ENCODE data around the gene OGDHL.
"Not testable (repeated sequence)": the region's sequence is repeated elsewhere in the genome, so short reads cannot be mapped to it uniquely, and the experiment has no call there.

OGDHL gene

DNA sequence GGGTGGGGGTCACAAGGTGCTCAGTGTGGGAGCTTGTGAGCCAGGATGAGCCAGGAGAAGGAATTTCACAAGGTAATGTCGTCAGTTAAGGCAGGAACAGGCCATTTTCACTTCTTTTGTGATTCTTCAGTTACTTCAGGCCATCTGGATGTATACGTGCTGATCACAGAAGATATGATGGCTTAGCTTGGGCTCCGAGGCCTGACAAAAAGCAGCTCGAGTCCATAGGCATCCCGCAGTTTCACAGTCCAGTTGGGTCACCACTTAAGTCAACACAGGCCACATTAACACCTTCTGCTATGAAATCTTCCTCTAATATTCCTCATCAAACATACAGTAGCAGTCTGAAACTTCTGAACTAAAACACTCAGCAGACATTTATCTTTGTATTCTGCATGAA is 10.8 kb upstream of the OGDHL start:
- not testable (repeated sequence) for H3K4me3 ChIP-seq (ENCODE audit: low read length in 2 of 2); H3K9ac ChIP-seq (ENCODE audit: low read depth in 1 of 2, low read length in 2 of 2); H3K27me3 ChIP-seq (ENCODE audit: control insufficient read depth in 2 of 2, insufficient read depth in 2 of 2, low read length in 2 of 2); H3K36me3 ChIP-seq (ENCODE audit: control insufficient read depth in 2 of 2, insufficient read depth in 2 of 2, low read length in 2 of 2); H3K4me1 ChIP-seq (ENCODE audit: control insufficient read depth in 2 of 2, insufficient read depth in 2 of 2, low read length in 2 of 2); H3K27ac ChIP-seq (ENCODE audit: low read depth in 2 of 2, low read length in 2 of 2); H3K9me3 ChIP-seq (ENCODE audit: control insufficient read depth in 2 of 2, low read length in 2 of 2)

DNA sequence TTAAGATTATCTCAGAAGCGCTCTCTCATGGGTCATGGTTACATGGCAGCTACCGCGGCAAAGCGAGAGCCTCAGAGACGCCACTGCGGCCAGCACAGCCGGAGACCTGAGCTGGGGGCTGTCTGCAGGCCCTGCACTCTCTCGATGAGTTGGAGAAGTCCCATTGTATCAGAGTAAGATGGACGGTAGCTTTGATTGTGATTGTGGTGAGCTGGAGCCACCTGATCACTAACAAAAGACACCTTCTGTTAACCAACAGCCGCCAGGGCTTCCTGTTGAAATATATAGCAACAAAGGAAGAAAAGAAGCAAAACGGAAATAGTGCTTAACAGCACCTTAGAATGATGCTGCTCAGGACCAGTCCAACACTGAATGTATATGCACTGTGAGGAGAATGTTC is 8.9 kb upstream of the OGDHL start:
- not testable (repeated sequence) for H3K36me3 ChIP-seq (ENCODE audit: control insufficient read depth in 2 of 2, insufficient read depth in 2 of 2, low read length in 2 of 2); H3K27me3 ChIP-seq (ENCODE audit: control insufficient read depth in 2 of 2, insufficient read depth in 2 of 2, low read length in 2 of 2); H3K4me3 ChIP-seq (ENCODE audit: low read length in 2 of 2); H3K9me3 ChIP-seq (ENCODE audit: control insufficient read depth in 2 of 2, low read length in 2 of 2); H3K4me1 ChIP-seq (ENCODE audit: control insufficient read depth in 2 of 2, insufficient read depth in 2 of 2, low read length in 2 of 2); H3K27ac ChIP-seq (ENCODE audit: low read depth in 2 of 2, low read length in 2 of 2); H3K9ac ChIP-seq (ENCODE audit: low read depth in 1 of 2, low read length in 2 of 2)

DNA sequence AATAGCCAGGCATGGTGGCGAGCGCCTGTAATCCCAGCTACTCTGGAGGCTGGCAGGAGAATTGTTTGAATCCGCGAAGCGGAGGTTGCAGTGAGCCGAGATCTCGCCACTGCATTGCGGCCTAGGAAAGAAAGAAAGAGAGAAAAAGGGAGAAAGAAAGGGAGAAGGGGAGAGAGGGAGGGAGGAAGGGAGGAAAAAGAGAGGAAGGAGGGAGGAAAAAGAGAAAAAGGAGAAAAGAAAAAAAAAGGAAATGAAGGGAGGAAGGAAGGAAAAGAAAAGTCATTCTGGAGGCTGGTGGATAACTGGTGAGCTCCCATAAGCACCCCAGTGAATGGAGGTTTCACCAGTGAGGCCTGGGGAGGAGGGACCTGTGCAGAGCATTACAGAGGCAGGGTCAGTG is 7.6 kb upstream of the OGDHL start:
- Histone ChIP-seq H3K27ac (ENCODE audit: low read depth in 2 of 2, low read length in 2 of 2) (no peak overlapping the region), H3K4me1 (ENCODE audit: control insufficient read depth in 2 of 2, insufficient read depth in 2 of 2, low read length in 2 of 2) (no peaks in the 10 kb centered on the region), H3K36me3 (ENCODE audit: control insufficient read depth in 2 of 2, insufficient read depth in 2 of 2, low read length in 2 of 2) (no peaks in the 10 kb centered on the region), H3K4me3 (ENCODE audit: low read length in 2 of 2) (no peak overlapping the region), H3K27me3 (ENCODE audit: control insufficient read depth in 2 of 2, insufficient read depth in 2 of 2, low read length in 2 of 2) (peaks cover 0 to 4% of the 10 kb centered on the region in 2 donors), H3K9me3 (ENCODE audit: control insufficient read depth in 2 of 2, low read length in 2 of 2) (no peaks in the 10 kb centered on the region), H3K9ac (ENCODE audit: low read depth in 1 of 2, low read length in 2 of 2) (no peak overlapping the region)

DNA sequence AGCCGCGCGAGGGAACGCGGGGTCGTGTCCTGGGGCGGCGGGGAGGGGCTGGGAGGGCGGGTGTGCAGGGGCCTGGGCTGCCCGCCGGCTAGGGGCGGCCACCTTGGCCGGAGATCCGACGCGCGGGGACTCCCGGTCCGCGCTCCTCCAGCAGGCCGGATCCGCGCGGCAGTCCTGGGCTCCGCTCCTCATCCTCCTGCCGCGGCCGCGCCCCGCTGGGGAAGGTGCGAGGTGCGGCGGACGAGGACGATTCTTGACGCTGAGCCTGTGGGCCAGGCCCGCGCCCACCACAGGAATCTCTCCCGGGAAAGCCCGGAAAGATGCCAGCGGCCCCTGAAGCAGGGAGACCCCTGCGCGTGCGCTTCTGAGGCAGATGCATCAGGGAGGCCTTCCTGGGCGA is 6.6 kb upstream of the OGDHL start:
- no peak overlapping the region for H3K9ac ChIP-seq (ENCODE audit: low read depth in 1 of 2, low read length in 2 of 2)

DNA sequence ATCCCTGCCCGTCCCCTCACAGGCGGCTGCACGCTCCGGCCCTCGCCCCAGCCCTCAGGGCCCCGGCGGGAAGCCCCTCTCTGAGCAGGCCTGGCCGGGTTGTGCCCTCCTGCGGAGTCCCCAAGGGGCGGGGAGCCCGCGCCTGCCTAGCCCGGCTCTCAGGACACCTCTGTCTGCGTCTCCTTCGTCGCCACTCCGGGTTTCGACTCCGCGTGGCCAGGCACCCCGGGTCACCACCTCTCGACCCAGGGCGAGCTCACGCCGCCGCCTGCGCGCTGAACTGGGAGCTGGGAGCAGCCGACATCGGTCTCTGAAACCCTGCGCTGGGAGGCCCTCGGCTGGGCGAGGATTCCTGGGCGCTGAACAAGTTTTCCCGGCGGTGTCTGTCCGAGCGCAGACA is 6.2 kb upstream of the OGDHL start:
- Histone ChIP-seq H3K4me3 (ENCODE audit: low read length in 2 of 2) (no peak overlapping the region), H3K27me3 (ENCODE audit: control insufficient read depth in 2 of 2, insufficient read depth in 2 of 2, low read length in 2 of 2) (peaks cover 0 to 4% of the 10 kb centered on the region in 2 donors), H3K4me1 (ENCODE audit: control insufficient read depth in 2 of 2, insufficient read depth in 2 of 2, low read length in 2 of 2) (no peaks in the 10 kb centered on the region), H3K9me3 (ENCODE audit: control insufficient read depth in 2 of 2, low read length in 2 of 2) (no peaks in the 10 kb centered on the region), H3K9ac (ENCODE audit: low read depth in 1 of 2, low read length in 2 of 2) (no peak overlapping the region), H3K27ac (ENCODE audit: low read depth in 2 of 2, low read length in 2 of 2) (no peak overlapping the region), H3K36me3 (ENCODE audit: control insufficient read depth in 2 of 2, insufficient read depth in 2 of 2, low read length in 2 of 2) (no peaks in the 10 kb centered on the region)

More for the DNA sequence above, 6.6 kb upstream of the OGDHL start:
- Histone ChIP-seq H3K4me3 (ENCODE audit: low read length in 2 of 2) (no peak overlapping the region), H3K4me1 (ENCODE audit: control insufficient read depth in 2 of 2, insufficient read depth in 2 of 2, low read length in 2 of 2) (no peaks in the 10 kb centered on the region), H3K9me3 (ENCODE audit: control insufficient read depth in 2 of 2, low read length in 2 of 2) (no peaks in the 10 kb centered on the region), H3K27ac (ENCODE audit: low read depth in 2 of 2, low read length in 2 of 2) (no peak overlapping the region), H3K36me3 (ENCODE audit: control insufficient read depth in 2 of 2, insufficient read depth in 2 of 2, low read length in 2 of 2) (no peaks in the 10 kb centered on the region), H3K27me3 (ENCODE audit: control insufficient read depth in 2 of 2, insufficient read depth in 2 of 2, low read length in 2 of 2) (peaks cover 0 to 4% of the 10 kb centered on the region in 2 donors)

DNA sequence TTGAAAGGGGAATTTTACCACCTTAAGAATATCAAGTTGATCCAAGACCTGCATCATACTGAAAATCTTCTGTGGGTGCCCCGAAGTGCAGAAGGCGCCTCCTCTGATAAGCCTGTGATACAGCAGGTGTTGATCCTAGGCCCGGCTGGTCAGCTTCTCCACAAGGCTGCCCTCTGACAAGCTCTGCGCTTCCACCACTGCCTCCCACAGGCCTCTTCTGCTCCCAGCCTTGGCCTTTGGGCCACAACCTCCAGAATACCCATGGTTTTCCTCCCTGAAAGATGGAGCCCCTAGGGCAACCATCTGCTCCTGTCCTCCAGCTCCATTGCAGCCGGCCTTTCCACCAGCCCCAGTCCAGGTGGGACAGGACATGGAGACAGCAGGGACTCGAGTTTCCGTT is 5.6 kb upstream of the OGDHL start:
- Histone ChIP-seq H3K27me3 (ENCODE audit: control insufficient read depth in 2 of 2, insufficient read depth in 2 of 2, low read length in 2 of 2) (peaks cover 0 to 6% of the 10 kb centered on the region in 2 donors), H3K9me3 (ENCODE audit: control insufficient read depth in 2 of 2, low read length in 2 of 2) (no peaks in the 10 kb centered on the region), H3K9ac (ENCODE audit: low read depth in 1 of 2, low read length in 2 of 2) (no peak overlapping the region), H3K27ac (ENCODE audit: low read depth in 2 of 2, low read length in 2 of 2) (no peak overlapping the region), H3K36me3 (ENCODE audit: control insufficient read depth in 2 of 2, insufficient read depth in 2 of 2, low read length in 2 of 2) (no peaks in the 10 kb centered on the region), H3K4me1 (ENCODE audit: control insufficient read depth in 2 of 2, insufficient read depth in 2 of 2, low read length in 2 of 2) (no peaks in the 10 kb centered on the region), H3K4me3 (ENCODE audit: low read length in 2 of 2) (no peak overlapping the region)

DNA sequence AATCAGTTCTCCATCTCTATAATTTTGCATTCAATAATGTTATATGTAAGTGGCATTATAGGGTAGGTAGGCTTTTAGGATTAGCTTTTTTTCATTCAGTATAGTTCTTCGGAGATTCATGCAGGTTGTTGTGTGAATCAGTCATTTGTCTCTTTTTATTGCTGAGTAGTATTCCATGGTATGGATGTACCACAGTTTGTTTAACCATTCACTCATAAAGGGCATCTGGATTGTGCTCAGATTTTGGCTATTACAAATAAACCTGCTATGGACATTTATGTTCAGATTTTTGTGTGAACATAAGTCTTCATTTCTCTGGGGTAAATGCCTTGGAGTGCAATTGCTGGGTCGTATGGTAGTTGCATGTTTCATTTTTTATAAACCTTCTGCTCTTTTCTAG is 4.4 kb upstream of the OGDHL start:
- Histone ChIP-seq H3K27me3 (ENCODE audit: control insufficient read depth in 2 of 2, insufficient read depth in 2 of 2, low read length in 2 of 2) (peaks cover 0 to 8% of the 10 kb centered on the region in 2 donors), H3K27ac (ENCODE audit: low read depth in 2 of 2, low read length in 2 of 2) (no peak overlapping the region), H3K4me1 (ENCODE audit: control insufficient read depth in 2 of 2, insufficient read depth in 2 of 2, low read length in 2 of 2) (no peaks in the 10 kb centered on the region), H3K36me3 (ENCODE audit: control insufficient read depth in 2 of 2, insufficient read depth in 2 of 2, low read length in 2 of 2) (no peaks in the 10 kb centered on the region), H3K9me3 (ENCODE audit: control insufficient read depth in 2 of 2, low read length in 2 of 2) (no peaks in the 10 kb centered on the region), H3K9ac (ENCODE audit: low read depth in 1 of 2, low read length in 2 of 2) (no peak overlapping the region), H3K4me3 (ENCODE audit: low read length in 2 of 2) (no peak overlapping the region)

DNA sequence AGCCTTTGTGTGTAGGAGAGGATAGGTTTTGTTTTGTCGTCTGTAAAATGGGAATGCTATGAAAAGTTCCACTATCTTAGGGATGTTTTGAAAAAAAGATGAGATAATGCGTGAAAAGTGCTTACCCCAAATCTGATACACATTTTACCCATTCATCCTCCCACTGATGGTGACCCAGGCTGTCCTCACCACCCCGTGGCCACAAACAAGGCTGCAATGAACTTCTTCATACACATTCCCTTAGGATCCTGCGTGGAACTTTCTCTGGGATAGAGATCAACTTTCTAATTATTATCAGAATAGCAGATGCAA is 399 bp upstream of the OGDHL start:
- Histone ChIP-seq H3K9ac (ENCODE audit: low read depth in 1 of 2, low read length in 2 of 2) (no peak overlapping the region), H3K27ac (ENCODE audit: low read depth in 2 of 2, low read length in 2 of 2) (no peak overlapping the region)

DNA sequence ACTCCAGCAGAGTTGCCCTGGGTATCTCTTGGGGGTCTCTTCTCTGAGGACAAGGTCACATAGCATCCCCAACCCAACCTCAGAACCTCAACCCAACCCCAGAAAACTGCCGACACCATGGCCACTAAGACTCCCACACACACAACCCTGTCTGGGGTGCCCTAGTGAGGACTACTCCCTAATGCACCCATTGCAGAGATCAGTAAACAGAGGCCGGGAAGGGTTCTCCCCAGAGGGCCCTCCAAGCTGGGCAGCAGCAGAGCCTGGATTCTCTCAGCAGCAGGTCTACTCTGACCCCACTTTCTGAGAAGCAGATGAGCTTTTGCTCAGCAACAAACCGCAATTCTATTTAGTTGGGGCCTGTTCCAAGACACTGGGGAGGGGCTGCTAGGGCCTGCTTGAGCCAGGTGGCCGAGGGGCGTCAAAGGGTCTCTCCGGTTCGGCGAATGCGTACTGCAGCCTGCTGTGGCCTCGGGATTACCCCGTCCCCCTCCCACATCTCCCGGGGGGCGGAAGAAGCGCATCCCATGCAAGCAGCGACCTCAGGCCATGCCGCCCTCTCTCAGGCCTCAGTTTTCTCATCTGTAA is 828 bp downstream of the OGDHL start:
- Histone ChIP-seq H3K27ac (ENCODE audit: low read depth in 2 of 2, low read length in 2 of 2) (no peak overlapping the region), H3K36me3 (ENCODE audit: control insufficient read depth in 2 of 2, insufficient read depth in 2 of 2, low read length in 2 of 2) (no peaks in the 10 kb centered on the region), H3K27me3 (ENCODE audit: control insufficient read depth in 2 of 2, insufficient read depth in 2 of 2, low read length in 2 of 2) (peaks cover 0 to 5% of the 10 kb centered on the region in 2 donors), H3K9ac (ENCODE audit: low read depth in 1 of 2, low read length in 2 of 2) (no peak overlapping the region), H3K9me3 (ENCODE audit: control insufficient read depth in 2 of 2, low read length in 2 of 2) (no peaks in the 10 kb centered on the region), H3K4me1 (ENCODE audit: control insufficient read depth in 2 of 2, insufficient read depth in 2 of 2, low read length in 2 of 2) (no peaks in the 10 kb centered on the region), H3K4me3 (ENCODE audit: low read length in 2 of 2) (no peak overlapping the region)

More for the DNA sequence above, 399 bp upstream of the OGDHL start:
- H3K36me3 ChIP-seq (ENCODE audit: control insufficient read depth in 2 of 2, insufficient read depth in 2 of 2, low read length in 2 of 2): no peaks in the 10 kb centered on the region
- peaks cover 0 to 5% of the 10 kb centered on the region in 2 donors for H3K27me3 ChIP-seq (ENCODE audit: control insufficient read depth in 2 of 2, insufficient read depth in 2 of 2, low read length in 2 of 2)
- no peaks in the 10 kb centered on the region for H3K4me1 ChIP-seq (ENCODE audit: control insufficient read depth in 2 of 2, insufficient read depth in 2 of 2, low read length in 2 of 2)
- H3K4me3 ChIP-seq (ENCODE audit: low read length in 2 of 2): peak overlapping the region; percentile 33 to 48
- no peaks in the 10 kb centered on the region for H3K9me3 ChIP-seq (ENCODE audit: control insufficient read depth in 2 of 2, low read length in 2 of 2)

DNA sequence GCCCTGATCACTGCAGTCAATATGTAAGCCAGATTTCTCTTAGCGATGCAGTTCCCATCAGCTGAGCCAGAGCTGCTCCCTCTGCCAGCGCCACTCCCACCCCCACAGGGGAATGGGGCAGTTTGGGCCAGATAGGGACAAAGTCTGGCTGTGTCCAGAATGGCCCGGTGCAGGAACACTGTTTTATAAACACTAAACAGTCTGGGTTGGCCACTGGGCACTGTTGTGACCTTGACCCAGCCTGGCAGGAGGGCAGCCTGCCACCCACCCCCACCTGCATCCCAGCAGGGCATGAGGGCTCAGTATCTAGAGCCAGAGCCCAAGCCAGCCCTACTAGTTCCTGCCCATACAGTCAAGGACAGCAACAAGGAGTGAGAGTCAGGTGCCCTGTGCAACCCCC is 1.3 kb downstream of the OGDHL start:
- no peaks in the 10 kb centered on the region for H3K4me1 ChIP-seq (ENCODE audit: control insufficient read depth in 2 of 2, insufficient read depth in 2 of 2, low read length in 2 of 2)
- no peak overlapping the region for H3K4me3 ChIP-seq (ENCODE audit: low read length in 2 of 2)
- H3K27ac ChIP-seq (ENCODE audit: low read depth in 2 of 2, low read length in 2 of 2): no peak overlapping the region
- no peaks in the 10 kb centered on the region for H3K36me3 ChIP-seq (ENCODE audit: control insufficient read depth in 2 of 2, insufficient read depth in 2 of 2, low read length in 2 of 2)
- peaks cover 0 to 5% of the 10 kb centered on the region in 2 donors for H3K27me3 ChIP-seq (ENCODE audit: control insufficient read depth in 2 of 2, insufficient read depth in 2 of 2, low read length in 2 of 2)
- H3K9ac ChIP-seq (ENCODE audit: low read depth in 1 of 2, low read length in 2 of 2): no peak overlapping the region
- H3K9me3 ChIP-seq (ENCODE audit: control insufficient read depth in 2 of 2, low read length in 2 of 2): no peaks in the 10 kb centered on the region
